HL-60/S4 treated with phorbol 12-myristate 13-acetate at 8.2 ng/mL for 4 days and 3 days (cell line): ENCODE measurements around the gene RBM38.

Source experiments
- in situ Hi-C: fragments of 300-500 bp; cut with MboI; formaldehyde crosslinking; loops from 2 replicates; pipeline ENCODE4 v1.15.0; 2022; ENCODE audit warnings: low sequenced_read_pairs

The RBM38 gene

DNA sequence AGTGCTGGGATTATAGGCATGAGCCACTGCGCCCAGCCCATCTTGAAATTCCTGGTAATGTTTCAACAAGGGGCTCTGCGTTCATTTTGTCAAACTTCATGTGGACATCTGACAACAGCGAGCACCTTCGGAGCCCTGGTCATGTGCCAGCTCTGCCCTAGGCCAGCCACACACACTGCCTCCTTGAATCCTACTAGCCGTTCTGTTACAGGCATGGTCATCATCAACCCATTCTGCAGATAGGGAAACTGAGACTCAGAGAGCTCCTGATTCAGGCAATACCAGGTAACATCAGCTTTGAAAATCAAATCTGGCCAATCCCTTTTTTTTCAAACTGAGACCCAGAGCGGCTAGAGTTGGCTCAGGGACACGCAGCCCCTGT lies 41.3 kb downstream of the RBM38 start:
- in situ Hi-C loops = no loop called here

DNA sequence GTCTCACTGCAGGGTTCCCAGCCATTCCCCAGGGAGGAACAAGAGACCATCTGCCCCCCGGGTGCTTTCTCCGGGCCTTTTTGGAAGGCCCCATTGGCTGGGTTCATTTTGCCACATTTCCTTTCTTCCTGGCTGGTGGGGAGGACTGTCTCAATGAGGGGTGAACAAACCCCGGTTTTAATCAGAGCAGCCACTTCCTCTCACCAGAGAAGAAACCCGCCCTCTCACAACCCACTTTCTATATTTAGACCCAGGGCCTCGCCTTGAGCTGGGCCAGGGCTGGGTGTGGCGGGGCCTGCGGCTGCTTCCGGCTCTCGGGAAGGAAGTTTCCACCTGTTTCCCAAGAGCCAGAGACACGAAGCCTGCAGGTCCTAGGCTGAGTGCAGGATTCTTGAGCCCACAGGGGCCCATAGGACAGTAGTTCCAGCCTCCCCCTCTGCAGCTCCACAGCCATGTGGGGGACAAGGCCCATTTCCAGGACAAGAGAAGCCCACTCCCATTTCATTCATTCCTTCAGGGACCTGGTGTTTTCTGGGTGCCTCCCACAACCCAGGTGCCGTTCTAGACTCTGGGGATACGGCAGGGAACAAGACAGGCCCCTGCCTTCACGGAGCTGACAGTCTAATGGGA lies 41.8 kb downstream of the RBM38 start:
- in situ Hi-C loops = no loop called here

DNA sequence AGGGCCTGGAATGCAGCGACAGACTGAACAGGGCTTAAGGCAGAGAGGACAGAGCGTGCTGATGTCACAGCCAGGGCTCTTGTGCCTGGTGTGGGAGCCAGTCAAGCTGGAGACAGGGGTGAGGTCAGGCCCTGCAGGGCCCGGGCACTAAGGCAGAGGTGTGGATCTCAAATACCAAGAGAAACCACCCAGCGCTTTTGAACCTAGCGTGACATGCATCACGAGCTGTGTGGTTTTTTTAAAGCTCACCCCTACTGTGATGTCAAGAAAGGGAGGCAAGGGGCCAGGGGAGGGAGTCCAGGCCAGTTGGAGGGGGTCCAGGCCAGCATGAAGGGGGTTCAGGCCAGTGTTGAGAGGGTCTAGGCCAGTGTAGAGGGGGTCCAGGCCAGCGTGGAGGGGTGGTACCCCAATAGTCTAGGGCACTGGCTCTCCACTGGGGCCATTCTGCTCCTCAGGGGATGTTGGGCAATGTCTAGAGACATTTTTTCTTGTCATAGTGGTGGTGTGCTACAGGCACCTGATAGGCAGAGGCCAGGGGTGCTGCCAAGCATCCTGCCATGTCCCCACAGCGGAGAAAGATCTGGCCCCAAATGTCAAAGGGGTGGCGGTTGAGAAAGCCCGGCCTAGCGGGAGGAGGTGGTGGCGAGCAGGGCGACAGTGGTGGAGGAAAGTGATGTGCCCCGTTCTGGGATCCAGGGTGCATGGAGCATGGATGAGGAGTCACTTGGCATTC lies 42.6 kb downstream of the RBM38 start:
- in situ Hi-C loops = no loop called here

GRCh38 chr20:57434390-57434700 lies 43.1 kb downstream of the RBM38 start:
- in situ Hi-C loops = no loop called here

- in situ Hi-C loops = no loop called here
Observed at GRCh38 chr20:57435105-57435497, 43.9 kb downstream of the RBM38 start.

- in situ Hi-C loops = no loop called here
Observed at GRCh38 chr20:57435498-57436222, 44.5 kb downstream of the RBM38 start.

DNA sequence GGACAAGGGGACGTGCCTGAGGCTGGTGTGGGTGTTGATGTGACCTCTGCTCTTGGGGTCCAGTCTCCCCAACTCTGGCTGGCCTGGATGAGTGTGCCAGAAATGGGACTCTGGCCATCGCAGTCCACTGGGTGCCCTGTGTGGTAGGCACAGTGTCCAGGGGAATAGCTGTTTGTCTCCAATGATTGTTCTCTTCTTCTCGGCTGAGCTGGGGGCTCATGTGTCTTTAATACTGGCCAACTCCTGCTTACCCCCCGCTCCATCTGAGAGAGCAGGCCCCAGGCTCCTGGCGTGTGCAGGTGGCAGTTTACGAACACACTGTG lies 45.0 kb downstream of the RBM38 start:
- in situ Hi-C loops = no loop called here

DNA sequence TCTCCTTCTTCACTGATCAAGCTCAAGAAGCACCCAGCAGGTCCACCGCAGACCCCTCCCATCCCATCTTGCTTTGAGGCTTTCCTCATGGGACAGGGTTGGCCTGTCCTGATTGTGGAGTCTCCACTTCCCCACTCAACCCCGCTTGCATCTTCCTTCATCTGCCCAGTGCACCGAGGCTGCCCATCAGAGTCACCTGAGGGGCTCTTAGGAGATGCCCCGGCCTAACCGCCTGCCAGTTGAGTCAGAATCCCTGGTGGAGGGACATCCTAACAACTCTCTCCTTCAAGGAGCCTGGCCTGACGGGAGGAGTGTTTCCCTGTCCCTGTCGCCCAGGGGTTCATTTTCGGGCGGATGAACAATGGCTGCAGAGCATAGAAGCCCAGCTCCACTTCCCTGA lies 46.1 kb downstream of the RBM38 start:
- in situ Hi-C loops = no loop called here

- in situ Hi-C loops = no loop called here
Observed at GRCh38 chr20:57437672-57438330, 46.6 kb downstream of the RBM38 start.

GRCh38 chr20:57438552-57438951 lies 47.4 kb downstream of the RBM38 start:
- in situ Hi-C loops = no loop called here

- in situ Hi-C loops = no loop called here
Observed at GRCh38 chr20:57439432-57439831, 48.2 kb downstream of the RBM38 start.

GRCh38 chr20:57439993-57440392 lies 48.8 kb downstream of the RBM38 start:
- in situ Hi-C loops = no loop called here

- in situ Hi-C loops = no loop called here
Observed at GRCh38 chr20:57440678-57441509, 49.7 kb downstream of the RBM38 start.

- in situ Hi-C loops = no loop called here
Observed at GRCh38 chr20:57441510-57442154, 50.4 kb downstream of the RBM38 start.

- in situ Hi-C loops = no loop called here
Observed at GRCh38 chr20:57442158-57442887, 51.1 kb downstream of the RBM38 start.

DNA sequence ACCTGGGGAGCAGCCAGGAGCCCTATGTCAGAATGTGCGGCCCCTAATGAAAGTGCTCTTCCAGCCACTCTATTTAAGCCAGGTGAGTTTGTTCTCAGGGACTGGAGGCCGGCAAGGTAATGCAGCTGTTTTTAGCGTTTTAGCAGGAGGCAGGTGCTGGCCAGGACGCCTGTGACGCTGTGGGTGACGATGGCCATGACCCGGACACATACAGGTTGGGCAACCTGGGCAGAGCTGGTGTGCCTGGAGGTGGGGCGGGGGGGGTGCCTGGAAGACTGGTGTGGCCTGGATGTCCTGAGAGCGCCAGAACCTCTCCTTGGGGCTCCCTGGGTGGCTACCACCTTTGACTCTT lies 51.7 kb downstream of the RBM38 start:
- in situ Hi-C loops = no loop called here

DNA sequence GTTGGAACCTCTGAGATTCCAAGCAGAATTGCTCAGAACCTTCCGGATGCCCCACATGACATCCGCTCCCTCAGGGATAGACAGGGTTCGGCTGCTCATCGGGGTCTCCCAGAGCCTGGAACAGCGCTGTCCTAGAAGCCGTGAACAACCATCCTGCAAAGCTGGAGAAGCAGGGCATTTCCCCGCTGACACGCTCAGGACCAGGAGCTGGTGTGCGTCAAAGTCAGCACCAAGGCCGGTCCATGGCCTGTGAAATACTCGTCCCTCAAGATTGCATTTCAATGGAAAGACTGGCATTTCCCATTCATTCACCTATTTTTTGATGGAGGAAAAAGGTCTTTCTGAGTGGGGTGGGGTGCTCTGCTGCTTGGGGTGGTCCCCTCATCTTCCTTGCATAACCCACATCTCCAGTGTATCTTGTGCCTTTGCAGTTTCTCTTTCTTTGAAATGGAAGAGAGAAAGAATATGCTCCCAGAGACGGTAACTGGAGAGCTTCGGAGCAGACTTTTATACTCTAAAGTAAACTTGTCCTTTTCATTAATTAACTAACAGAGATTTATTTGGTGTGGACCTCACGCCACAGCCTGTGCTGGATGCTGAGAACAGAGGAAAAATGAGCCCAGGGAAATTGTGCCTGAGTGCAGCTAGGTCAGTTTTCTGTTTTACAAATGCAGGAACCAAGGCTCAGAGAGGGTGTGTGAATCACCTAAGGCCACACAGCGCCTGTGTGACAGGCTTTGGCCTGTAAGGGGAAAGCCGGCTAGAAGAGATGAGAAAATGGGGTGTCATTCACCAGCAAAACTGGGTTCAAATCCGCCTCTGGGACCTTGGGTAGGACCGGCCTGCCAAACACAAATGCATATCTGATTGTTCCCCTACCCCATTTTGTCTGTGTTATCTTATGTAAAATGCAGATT lies 52.4 kb downstream of the RBM38 start:
- in situ Hi-C loops = no loop called here

GRCh38 chr20:57444394-57445048 lies 53.3 kb downstream of the RBM38 start:
- in situ Hi-C loops = no loop called here
